Body of pancreas (tissue), 4 donors: Measurements from ENCODE around the gene L1CAM.

Experiments
- POLR2A ChIP-seq, 3 donors: fragments of 450-650 bp; IDR thresholded peaks; one replicate each; pipeline ENCODE4 v1.6.1; 2016; ENCODE audit warnings: antibody characterized with exemption in 3 of 3, mild to moderate bottlenecking in 2 of 3
- TF ChIP-seq, protein P1 (sequence below), 7 experiments: fragments of 450-650 bp in 4 of 7; fragments of 200-600 bp in 3 of 7; sonication (generic) in 3 of 7; IDR thresholded peaks; one replicate each; pipeline ENCODE4 v1.5.1; 2016 to 2019; ENCODE audit warnings: antibody characterized with exemption in 7 of 7

DNA sequence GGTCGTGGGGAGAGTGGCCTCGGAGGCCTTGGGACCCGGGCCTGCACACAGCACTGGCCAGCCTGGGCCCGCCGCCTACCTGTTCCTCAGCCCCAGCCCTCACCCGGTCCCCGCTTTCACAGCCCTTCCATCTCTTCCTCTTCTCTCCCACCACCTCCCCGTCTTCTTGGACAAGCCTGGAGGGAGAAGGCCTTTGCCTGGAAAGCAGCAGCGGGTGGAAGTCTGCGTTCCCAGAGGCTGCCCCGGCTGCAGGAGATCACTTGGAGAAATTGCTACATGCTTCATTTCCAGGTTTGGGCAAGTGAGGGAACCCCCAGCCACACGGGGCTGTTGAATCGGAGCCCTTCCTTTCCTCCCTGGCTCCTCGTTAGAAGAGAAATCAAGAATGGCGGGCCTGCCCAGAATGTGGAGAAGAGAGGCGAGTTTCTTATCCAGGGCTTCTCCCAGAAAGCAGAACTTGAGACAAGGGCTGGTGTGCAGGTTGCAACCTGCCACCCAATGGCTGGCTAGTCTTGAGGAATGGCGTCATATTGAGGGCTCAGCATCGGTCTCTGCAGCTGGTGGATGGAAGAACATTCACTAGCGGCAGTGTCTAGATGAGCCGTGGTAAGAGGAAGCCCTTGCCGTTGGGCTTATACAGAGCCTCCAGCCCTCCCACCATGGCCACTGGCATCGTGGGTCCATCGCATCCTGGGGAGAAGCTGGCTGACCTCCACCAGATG, 54.4 kb downstream of the L1CAM start:
- TF ChIP-seq, protein P1, sequence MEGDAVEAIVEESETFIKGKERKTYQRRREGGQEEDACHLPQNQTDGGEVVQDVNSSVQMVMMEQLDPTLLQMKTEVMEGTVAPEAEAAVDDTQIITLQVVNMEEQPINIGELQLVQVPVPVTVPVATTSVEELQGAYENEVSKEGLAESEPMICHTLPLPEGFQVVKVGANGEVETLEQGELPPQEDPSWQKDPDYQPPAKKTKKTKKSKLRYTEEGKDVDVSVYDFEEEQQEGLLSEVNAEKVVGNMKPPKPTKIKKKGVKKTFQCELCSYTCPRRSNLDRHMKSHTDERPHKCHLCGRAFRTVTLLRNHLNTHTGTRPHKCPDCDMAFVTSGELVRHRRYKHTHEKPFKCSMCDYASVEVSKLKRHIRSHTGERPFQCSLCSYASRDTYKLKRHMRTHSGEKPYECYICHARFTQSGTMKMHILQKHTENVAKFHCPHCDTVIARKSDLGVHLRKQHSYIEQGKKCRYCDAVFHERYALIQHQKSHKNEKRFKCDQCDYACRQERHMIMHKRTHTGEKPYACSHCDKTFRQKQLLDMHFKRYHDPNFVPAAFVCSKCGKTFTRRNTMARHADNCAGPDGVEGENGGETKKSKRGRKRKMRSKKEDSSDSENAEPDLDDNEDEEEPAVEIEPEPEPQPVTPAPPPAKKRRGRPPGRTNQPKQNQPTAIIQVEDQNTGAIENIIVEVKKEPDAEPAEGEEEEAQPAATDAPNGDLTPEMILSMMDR (IDR thresholded peaks at IDR 0.05) = no peak
- TF ChIP-seq POLR2A (IDR thresholded peaks at IDR 0.05) = no peak
